NCI-H526 (cell line): ENCODE data around the gene NFIA.

Source experiments
- DNase-seq, 2 experiments: peaks; one replicate each; lab custom pipeline; 2025; lab: John Stamatoyannopoulos, UW

The NFIA gene

GRCh38 chr1:61152469-61153105, 70.2 kb downstream of the NFIA start:
- no peak for DNase-seq

DNA sequence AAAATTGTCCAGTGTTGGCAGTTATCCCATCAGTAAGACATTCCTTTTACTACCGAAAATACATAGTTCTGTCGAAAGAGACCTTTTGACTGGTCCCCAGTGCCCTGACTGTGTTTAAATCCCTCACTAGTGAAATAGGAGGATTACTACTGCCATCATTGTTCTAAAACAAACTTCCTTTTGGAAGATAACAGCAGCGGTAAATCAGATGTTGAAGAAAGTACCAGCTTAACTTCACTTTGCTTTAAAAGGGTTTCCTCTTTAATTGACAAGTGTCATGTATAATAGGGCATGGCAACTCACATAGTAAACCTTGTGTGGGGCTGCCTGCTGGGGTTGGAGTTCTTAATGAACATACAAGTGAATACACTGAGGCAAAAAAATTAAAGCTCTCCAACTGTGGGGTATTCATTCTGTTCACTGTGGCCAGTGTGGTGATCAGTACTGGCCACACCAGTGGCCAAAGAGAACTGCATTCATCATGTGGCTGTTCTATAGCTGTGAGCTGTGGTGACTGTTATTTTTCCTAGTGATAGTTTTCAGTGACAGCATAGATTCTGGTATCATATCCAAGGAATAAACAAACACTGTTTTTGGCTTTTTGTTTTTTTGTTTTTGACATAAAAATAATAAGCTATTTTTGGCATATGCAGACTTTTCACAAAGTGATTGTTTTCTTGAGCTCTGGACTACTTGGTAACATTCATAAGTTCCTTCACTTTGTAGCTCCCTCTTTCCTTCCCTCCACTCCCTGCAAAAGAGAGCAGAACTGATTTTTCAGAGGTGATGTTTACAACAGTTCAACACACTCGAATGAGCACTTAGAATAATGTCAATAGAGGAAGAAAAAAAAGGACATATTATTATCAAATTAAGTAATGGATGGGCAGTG, 74.5 kb downstream of the NFIA start:
- DNase-seq, result no peak

GRCh38 chr1:61157468-61157987, 75.2 kb downstream of the NFIA start:
- no peak for DNase-seq

- no peak for DNase-seq
Observed at GRCh38 chr1:61158591-61158990, 76.2 kb downstream of the NFIA start.

GRCh38 chr1:61160526-61160925, 78.2 kb downstream of the NFIA start:
- no peak for DNase-seq

DNA sequence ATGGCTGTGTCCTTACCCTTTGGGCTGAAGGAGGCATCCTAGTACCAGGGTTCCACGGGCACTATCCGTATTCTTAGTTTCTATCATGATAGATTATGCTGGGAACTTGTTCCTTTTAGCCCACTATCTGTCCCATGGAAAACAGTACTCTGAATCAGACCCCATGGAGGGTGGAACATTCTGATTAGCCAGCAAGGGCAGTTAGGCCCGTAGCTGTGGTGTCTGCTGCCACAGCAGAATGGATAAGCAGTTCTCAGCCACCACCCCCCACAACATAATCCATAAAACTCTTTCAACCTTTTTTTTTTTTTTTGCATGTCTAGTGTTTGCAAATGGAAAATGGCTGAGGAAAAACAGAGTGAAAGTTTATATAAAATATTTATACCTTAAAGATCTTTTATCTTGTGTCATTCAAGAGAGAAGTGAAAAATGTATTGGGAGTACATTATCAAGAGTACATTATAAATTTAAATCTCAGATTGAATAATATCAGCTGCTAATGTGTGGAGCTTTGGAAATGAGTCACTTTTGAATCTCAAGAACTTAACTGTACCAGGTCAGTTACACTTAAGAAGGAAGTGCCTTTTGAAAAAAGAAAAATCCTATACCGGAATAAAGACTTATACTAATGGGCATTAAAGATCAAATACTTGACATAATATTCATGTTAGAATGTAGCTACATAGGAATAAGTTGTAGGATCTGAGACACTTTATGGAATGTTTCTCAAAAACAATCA, 80.3 kb downstream of the NFIA start:
- DNase-seq, result no peak

DNA sequence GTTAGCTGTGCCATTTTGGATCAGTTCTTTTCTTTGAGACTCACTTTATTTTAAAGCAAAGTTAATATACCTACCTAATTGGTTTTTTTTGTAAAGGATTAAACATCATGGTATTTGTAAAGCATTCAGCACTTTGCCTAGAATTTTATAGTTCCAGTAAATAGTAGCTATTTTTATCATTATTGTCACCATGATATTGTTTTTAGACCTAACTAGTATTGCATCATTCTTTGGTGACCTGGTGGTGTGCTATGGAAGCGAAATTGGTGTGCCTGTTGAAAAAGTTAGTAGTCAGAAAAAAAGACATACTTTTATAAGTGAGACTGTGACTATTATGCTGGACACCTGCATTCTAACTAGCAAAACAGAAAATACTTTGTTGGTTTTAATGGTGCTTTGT, 81.0 kb downstream of the NFIA start:
- no peak for DNase-seq

DNA sequence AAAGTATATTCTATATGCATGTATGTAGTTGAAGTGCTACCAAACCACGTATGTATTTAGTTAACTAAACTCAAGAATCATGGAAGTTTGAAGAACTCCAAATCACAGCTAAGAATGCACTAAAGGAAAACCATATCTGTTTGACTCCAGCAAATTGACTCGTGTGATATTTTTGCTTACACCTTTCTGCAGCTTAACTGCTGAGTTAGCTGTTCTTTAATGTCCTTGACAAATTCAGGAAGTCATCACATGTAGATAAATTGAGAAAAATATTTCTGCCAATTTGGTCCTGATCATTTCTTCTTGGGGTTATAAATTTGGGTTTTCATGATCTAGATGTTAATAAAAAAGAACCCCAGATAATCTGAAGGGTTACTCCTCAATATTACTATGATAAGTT, 83.0 kb downstream of the NFIA start:
- no peak for DNase-seq

DNA sequence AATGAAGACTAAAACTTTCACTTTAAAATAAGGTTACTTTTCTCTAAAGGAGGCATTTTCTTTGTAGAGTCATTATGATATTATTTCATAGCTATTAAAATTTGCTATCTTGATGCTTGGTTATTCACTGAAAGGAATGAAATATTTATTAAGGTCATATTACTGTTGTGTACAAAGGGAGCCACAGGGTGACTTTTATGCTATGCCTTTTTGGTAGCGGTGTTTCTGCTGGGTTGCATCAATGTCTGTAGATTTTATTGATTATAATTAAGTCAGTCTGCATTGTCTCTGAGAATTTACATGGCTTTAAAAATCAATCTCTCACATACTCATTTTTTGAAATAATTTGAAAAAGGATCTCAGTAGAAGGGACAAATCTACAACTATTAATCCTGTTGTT, 84.9 kb downstream of the NFIA start:
- DNase-seq, result no peak

DNA sequence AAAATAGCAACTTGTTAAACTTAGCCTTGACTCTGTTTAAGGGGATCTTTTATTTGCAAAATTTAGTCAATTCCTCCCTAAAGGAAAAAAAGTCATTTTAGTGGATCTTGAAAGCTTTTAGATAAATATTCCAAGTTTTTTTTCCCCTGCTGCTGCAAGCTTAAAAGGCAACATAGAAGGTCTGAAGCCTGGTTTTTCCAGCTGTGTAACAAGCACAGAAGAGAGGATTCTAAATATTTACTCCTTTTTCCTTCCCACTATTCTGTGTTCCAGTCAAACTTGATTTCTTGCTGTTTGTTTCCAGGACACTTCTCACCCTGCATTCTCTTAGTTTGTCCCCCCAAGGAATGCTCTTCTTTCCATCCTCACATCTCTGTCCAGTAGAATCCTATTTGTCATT, 86.7 kb downstream of the NFIA start:
- DNase-seq, result no peak

- DNase-seq, result no peak
Observed at GRCh38 chr1:61169634-61170033, 87.3 kb downstream of the NFIA start.

- DNase-seq, result no peak
Observed at GRCh38 chr1:61170328-61171238, 88.2 kb downstream of the NFIA start.

GRCh38 chr1:61171346-61171745, 89.0 kb downstream of the NFIA start:
- DNase-seq, result no peak

GRCh38 chr1:61171974-61172373, 89.6 kb downstream of the NFIA start:
- DNase-seq, result no peak

DNA sequence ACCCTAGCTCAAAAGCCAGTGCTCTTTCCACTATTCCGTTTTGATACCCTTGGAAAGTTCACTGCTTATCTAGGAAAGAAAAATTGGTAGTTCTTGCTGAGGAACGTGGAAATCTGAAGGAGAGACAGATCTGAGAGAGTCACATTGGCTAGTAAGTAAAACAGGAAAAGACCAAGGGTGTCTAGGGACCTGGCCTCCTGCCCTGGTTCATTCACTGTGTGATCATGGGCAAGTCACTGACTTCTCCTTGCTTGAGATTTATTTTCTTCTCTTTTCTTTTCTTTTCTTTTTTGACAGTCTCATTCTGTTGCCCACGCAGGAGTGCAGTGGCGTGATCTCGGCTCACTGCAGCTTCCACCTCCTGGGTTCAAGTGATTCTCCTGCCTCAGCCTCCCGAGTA, 90.8 kb downstream of the NFIA start:
- DNase-seq, result no peak

- DNase-seq, result no peak
Observed at GRCh38 chr1:61174060-61174795, 91.9 kb downstream of the NFIA start.

GRCh38 chr1:61175976-61176375, 93.6 kb downstream of the NFIA start:
- no peak for DNase-seq

DNA sequence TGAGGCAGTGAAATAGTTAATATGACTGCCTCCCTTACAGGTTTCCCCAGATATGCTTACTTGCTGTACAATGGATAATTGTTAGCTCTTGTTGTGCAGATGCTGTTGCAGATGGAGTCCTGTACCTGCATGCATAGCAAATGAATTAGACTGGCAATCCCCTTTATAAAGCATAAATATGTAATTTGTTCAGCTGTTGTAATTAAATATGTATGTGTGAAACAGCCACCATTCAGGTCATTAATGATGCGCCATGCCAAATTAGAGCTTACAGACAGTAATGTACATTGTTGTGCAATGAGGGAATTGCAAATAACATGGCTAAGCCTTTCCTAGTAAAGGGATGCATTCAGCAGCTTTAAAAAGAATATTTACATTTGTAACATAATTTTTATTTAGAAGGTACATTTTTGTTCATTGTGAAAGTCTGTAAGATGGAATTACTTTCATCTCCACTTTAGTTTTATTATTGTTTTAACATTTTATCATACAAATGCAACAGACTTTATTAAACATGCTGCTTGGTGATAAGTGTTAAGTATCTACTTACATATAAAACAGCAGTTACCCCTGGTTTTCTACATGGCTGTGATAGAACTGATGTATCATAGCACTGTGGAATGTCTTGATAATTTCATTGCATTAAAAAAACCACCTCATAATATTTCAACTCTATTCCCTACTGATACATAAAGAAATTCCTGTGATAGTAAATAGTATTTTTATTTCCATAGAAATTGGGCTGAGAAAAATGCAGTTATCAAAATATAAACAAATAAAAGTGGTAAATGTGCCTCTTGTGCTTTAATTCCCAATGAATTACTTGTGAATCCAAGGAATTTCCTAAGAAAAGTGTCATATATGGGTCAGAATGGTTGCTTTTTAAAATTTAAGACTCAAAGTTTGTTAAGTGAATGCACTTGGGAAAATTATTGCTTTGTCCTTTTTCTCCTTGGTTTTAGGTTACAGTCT, 99.0 kb downstream of the NFIA start:
- peak; percentile 58 to 68 for DNase-seq

DNA sequence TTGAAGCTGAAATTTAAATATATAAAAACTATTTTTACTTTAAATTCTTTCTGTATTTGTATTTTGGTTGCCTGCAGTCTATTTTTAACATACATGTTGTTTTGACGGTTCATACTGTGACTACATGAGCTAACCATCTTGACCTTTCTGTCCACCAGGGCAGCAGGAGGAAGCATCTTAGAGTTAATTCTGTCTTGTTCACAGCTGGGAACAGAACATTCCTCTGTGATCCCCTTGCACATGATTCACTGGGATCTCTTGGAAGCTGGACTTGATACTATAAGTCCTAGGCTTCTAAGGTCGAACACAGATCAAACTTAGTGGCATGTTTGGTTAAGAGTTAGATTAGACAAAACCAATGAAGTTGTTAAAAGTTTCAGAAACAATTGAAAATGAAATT, 99.7 kb downstream of the NFIA start:
- DNase-seq, result no peak

DNA sequence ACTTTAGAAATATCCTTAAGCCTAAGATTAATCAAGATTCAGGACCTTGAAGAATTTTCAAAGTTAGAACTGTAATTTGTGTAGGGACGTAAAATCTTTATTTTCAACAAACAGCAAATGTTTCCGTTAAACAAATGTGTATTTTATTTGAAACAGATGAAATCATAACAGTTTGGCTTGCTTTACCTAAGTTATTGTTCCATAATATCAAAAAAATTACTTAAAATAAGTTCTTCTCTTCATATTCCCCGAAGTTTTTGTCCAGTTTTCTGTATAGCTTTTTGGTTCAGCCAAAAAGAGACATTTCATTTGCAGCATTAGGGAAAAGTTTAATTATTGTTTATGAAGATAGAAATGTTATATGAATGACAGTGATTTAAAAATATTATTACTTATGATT, 100.1 kb downstream of the NFIA start:
- DNase-seq, result no peak
